Stimulated activated naive B cell treated with anti-CD40 and anti-IgM and Interleukin-4, amounts not matched to agents 10 μg/mL and 1 μg/mL and 100 μg/mL, for 72 hours (primary cell): ENCODE results near the gene ZNF318.

Source experiments
- ATAC-seq, 2 donors: fragments of 150-1000 bp; cut with Tn5 transposase; replicated peaks; 2 replicates each; pipeline ENCODE4 v1.10.0; 2021; ENCODE audit warnings: moderate library complexity in 1 of 2
- DNase-seq: peaks from one replicate; pipeline ENCODE4 v3.0.0; 2021
- H3K27ac Mint-ChIP-seq: one replicate; pipeline ENCODE4 v1.8.0; 2022; ENCODE audit warnings: mild to moderate bottlenecking, mixed read lengths
- H3K27me3 Mint-ChIP-seq, 2 donors: one replicate each; pipeline ENCODE4 v1.8.0; 2022; ENCODE audit warnings: mixed read lengths in 2 of 2
- H3K36me3 Mint-ChIP-seq, 2 donors: one replicate each; pipeline ENCODE4 v1.8.0; 2022; ENCODE audit warnings: mixed read lengths in 2 of 2, mild to moderate bottlenecking in 1 of 2
- H3K4me1 Mint-ChIP-seq, 2 donors: one replicate each; pipeline ENCODE4 v1.8.0; 2022; ENCODE audit warnings: mixed read lengths in 2 of 2, mild to moderate bottlenecking in 1 of 2
- H3K4me3 Mint-ChIP-seq, 2 donors: one replicate each; pipeline ENCODE4 v1.8.0; 2022; ENCODE audit warnings: mild to moderate bottlenecking in 2 of 2, mixed read lengths in 2 of 2, moderate library complexity in 1 of 2
- H3K9me3 Mint-ChIP-seq, 2 donors: one replicate each; pipeline ENCODE4 v1.8.0; 2022; ENCODE audit warnings: mixed read lengths in 2 of 2, mild to moderate bottlenecking in 1 of 2

Gene ZNF318

GRCh38 chr6:43286456-43286979, 82.9 kb downstream of the ZNF318 start:
- ATAC-seq = no peak
- DNase-seq = no peak
- no peak overlapping the region for H3K27ac Mint-ChIP-seq
- H3K27me3 Mint-ChIP-seq = peaks cover 43 to 55% of the 10 kb centered on the region in 2 donors
- H3K36me3 Mint-ChIP-seq = no peaks in the 10 kb centered on the region
- H3K9me3 Mint-ChIP-seq = no peaks in the 10 kb centered on the region
- H3K4me3 Mint-ChIP-seq = no peak overlapping the region
- H3K4me1 Mint-ChIP-seq = peaks cover 11 to 12% of the 10 kb centered on the region in 2 donors
